GM19468 (cell line): ENCODE measurements around the gene S100A14.
A peak's percentile ranks its signal among the peaks of the same experiment; 100 is the strongest.

Experiments
- ATAC-seq: cut with Tn5 transposase; IDR thresholded peaks from one replicate; pipeline ENCODE4 v1.9.1; 2021; ENCODE audit warnings: mild to moderate bottlenecking, moderate library complexity, moderate number of reproducible peaks; ENCODE audit not compliant: unreplicated experiment; ENCODE audit errors: extremely low read depth

The S100A14 gene

GRCh38 chr1:153616144-153616916, at the start of gene S100A14:
TSS of gene S100A14 (minus strand) at chr1:153616325. CDS start at chr1:153615858, 467 bp downstream.
- no peak for ATAC-seq

GRCh38 chr1:153663211-153663610, 47.1 kb upstream of the S100A14 start:
- ATAC-seq: no peak

GRCh38 chr1:153662269-153662668, 46.1 kb upstream of the S100A14 start:
- ATAC-seq: no peak

GRCh38 chr1:153661111-153661708, 45.1 kb upstream of the S100A14 start:
- ATAC-seq: no peak

- no peak for ATAC-seq
Observed at GRCh38 chr1:153659656-153660055, 43.5 kb upstream of the S100A14 start.

GRCh38 chr1:153659175-153659534, 43.0 kb upstream of the S100A14 start:
- ATAC-seq: no peak

GRCh38 chr1:153658400-153659174, 42.5 kb upstream of the S100A14 start, which contains the start of gene SNAPIN:
TSS of gene SNAPIN (plus strand) at chr1:153658703. CDS start at chr1:153658744, 41 bp downstream.
- peak; percentile 83 for ATAC-seq

GRCh38 chr1:153655333-153655732, 39.2 kb upstream of the S100A14 start:
- ATAC-seq: no peak

GRCh38 chr1:153652805-153653500, 36.8 kb upstream of the S100A14 start:
- ATAC-seq: no peak

- ATAC-seq: no peak
Observed at GRCh38 chr1:153651771-153652170, 35.6 kb upstream of the S100A14 start.

- no peak for ATAC-seq
Observed at GRCh38 chr1:153649863-153650235, 33.7 kb upstream of the S100A14 start.

- ATAC-seq: no peak
Observed at GRCh38 chr1:153649137-153649862, 33.2 kb upstream of the S100A14 start.

- ATAC-seq: no peak
Observed at GRCh38 chr1:153648000-153648643, 32.0 kb upstream of the S100A14 start.

- no peak for ATAC-seq
Observed at GRCh38 chr1:153647346-153647714, 31.2 kb upstream of the S100A14 start.

- ATAC-seq: no peak
Observed at GRCh38 chr1:153646672-153647345, 30.7 kb upstream of the S100A14 start.

GRCh38 chr1:153643816-153644215, 27.7 kb upstream of the S100A14 start:
- ATAC-seq: no peak

- ATAC-seq: no peak
Observed at GRCh38 chr1:153643100-153643499, 27.0 kb upstream of the S100A14 start.

- no peak for ATAC-seq
Observed at GRCh38 chr1:153642161-153642560, 26.0 kb upstream of the S100A14 start.

- no peak for ATAC-seq
Observed at GRCh38 chr1:153640861-153641260, 24.7 kb upstream of the S100A14 start.
